GM21723 (cell line): ENCODE measurements around the gene MRPS23.

Experiments used
- ATAC-seq: cut with Tn5 transposase; IDR thresholded peaks from one replicate; pipeline ENCODE4 v1.9.1; 2021; ENCODE audit warnings: mild to moderate bottlenecking, moderate library complexity; ENCODE audit not compliant: unreplicated experiment

Gene MRPS23

DNA sequence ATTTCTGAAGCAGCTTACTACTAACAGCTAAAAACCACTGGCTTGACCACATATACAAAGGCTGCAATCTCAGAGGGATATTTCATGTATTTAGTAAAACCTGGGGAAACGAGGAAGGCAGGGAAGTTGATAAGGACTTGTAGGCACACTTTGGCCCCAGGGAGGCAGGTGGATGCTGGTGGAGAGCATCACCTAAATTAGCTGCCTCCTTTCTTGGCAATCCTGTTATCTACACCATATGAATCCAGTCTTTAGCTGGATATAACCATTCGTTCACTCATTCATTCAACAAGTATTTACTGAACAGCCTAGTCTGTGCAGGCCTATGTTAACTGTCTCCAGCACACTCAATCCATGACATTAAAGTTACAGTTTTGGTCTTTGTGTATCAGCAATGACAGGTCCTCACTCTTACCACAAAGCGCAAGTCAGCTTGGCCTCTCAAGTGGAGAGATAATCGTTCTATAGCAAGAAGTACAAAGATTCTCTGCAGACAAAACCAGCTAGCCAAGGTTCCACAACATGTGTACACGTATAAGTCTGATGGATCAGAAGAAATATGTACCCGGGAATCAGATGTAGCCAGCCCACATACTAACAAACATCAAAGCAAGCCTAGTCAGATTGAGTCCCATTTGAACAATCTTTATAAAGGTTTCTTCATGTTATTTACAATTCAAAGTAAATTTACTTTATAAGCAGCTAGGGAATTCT is 10.8 kb downstream of the MRPS23 start:
- ATAC-seq: no peak

DNA sequence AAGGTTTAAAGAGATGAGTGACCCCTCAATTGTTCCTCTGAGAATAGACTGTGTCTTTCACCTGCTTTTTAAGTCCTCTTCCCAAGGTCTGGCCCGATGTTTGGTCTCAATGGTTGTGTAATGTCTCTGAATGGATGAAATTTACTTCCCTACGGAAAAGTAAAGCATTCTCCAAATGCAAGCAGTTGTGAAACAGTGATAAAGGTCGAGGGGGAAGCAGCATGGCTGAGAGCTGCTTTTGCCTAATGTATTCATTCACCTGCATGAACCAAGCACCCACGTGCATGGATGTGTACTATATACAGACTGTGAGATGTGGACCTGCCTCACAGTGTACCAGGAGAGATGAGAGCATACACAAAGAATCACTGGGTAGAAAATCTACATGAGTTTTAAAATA is 11.4 kb downstream of the MRPS23 start:
- no peak for ATAC-seq

DNA sequence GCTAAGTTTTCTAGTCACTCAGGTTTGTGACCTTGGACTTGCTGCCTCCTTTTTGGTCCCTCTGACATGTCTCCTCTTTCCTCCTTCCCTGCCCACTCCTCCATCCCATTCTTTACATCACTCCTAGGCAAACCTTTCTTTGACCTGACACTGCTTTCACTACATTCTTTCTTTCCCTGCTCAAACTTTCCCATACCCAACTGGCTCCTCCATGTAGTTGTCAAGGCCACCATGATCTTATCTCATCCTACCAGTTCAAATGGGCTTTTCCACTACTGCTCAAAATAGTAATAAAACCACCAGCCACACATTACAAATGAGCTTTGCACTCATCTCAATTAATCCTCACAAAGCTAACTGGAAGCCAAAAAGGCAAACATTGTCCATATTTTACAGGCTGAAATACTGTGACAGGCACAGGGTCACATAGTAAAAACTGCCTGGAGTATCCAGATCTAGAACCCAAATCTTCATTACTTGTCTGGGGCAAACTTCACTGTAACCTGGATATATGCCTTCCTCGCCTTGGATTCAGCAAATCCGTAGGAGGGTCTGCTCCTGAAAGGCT is 14.4 kb downstream of the MRPS23 start:
- ATAC-seq: no peak

DNA sequence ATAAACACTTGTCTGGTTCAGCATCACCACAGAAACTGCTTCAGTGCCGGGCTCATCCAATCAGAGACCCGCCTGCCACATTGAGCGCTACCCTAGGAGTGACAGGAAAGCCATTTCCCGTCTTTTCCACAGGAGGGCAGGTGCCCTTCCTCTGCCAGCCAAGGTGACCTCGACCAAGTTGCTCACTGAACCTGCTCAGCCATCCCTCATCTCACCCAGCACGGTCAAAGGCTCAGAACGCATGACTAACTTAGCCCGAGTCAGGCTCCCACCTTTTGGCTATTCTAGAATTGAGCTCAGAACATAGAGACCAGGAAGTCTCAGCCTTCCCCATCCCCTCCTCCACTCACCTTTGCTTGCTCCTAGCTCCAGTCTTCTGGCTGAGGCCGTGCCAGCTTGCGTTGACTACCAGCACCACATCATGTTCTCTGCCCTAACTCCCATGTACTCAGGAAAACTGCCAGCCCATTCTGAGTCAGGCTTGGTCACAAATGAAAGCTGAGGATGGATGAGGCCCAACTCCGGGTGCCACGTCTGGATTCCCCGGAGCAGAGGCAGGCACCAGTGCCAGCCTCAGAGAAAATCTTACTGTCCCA is 15.6 kb downstream of the MRPS23 start:
- no peak for ATAC-seq

DNA sequence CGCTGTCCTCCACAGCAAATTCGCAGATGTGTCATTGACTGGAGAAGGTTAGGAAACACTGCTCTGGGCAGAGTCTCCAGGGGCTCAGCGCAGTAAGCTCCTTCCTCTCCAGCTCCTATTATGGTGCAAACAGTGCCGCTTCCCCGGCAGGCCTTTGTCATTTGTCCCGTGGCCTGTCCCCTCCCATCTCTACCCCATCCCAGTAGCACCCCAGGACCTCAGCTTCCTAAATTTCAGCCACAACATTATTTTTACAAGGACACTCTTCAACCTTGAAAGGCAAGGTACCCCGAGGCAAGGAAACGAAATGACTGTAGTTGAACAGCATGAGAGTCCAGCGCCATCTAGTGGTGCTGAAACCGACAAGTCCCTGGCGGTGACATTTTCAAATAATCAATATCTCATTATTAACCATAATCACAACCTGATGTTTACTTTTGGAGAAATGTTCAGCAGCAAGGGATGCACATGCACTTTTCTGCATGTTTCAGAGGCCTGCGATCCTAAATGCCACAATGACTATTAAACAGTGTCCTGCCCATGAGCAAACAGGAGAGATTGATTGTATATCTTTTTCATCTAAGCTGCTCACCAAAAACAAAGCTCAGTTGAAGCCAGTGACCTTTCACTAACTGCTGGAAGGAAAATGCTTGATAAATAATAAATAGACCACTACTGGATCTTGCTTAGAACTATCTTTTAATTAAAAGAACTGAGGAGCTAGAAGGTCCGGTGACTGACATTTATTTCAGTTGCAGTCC is 16.5 kb downstream of the MRPS23 start:
- peak; percentile 55 for ATAC-seq

DNA sequence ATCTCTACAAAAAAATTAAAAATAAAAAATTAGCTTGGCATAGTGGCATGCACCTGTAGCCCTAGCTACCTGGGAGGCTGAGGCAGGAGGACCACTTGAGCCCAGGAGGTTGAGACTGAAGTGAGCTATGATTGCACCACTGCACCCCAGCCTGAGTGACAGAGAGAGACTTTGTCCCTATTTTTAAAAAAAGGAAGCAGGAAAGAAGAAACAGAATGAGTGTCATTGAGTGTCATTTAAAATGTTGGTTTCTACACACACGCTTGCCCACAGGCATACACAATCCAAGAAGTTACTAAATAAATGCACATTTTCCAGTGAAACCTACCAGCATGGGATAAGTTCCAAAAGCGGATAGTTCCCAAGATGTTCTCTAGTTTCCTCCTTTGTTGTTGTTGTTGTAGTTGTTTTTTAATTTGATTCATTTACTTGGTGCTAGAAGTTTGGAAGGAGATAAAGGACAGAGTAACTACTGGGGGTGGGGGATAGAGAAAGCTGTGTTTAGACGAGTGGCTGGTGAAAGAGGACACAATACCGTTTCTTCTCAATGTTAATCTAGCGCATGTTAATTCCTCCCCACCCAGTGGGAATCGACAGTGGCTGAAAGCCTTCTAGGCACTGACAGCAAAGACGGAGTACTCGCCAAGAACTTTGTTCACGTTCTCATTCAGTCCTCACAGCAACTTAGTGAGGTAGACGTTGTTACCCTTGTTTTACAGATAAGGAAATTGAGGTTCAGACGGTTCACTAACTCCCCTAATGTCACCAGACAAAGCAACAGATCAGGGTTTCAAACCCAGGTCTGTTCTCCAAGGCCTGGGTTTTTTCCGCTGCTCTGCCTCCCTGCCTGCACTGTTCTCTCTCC is 17.3 kb downstream of the MRPS23 start:
- no peak for ATAC-seq

DNA sequence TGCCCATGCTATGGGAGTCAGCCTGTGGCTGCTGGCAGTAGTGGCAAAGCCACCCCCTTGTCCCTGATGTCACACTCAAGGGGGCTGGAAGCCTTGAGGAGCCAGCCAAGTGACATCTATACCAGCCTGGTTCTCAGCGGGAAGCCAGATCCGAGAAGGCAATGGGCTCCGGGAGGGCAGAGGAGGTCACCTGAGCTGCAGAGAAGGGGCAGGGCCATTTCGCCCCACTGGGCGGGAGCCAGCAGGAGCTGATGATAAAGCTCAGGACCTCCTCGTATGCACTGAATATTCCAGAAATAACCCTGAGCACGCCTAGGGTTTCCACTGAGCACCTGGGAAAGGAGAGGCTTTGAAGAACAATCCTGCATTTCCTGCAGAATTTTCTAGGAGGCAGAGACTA is 19.0 kb downstream of the MRPS23 start:
- no peak for ATAC-seq

DNA sequence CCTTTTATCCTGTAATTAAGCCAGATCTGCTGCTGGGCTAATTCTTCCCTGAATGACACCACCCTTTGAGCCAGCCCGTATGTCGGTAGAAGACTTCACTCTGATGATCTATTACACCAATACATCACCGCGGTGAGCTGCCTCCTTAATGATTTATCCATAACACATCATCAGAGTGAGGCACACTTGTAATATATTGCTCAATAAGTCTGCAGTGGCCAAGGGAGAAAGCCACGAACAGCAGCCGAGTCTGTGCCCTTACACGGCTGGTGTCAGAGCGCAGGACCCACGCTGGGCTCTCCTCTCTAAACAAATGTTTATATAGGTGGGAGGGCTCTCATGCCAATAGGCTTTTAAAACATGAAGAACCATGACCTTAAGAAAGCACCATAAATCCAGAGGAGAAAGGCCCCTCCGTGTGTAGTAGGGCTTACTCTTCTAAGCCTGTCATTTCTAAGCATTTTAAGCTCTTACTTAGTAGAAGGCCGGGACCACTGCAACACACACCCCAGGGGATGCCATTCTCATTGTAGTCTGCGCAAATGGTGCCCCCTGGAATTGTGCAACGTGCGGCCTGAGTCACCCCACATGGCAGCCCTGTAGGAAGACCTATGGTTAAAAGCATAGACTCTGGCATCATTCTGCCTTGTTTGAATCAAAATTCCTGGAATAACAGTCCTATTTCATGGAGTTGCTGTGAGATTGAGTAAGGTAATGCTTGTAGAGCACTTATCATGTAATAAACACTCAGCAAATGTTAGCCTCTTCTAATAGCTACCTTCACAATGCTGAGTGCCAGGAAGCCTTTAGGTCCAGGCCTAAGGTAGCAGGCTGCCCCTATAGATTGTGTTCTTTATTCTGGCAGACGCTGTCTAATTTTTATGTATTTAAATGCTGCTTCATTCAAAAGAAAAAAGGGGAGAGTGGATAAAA is 26.1 kb downstream of the MRPS23 start:
- ATAC-seq: no peak

DNA sequence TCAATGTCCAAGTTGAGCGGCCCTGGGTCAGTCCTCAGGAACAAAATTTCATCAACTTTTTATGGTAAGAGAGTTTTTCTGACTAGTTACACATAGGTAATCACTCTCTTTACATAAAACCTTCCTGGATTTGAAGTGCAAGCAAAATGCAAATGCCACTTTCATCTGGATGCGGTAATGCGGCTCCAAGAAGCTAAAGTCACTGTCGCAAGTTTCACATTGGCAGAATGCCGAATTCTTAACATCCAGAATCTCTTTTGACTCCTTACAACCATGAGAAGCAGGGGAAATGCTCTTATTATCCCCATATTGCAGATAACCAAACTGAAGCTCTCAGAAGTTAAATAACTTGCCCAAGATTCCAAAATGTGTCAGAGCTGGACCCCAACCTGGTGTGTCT is 30.0 kb downstream of the MRPS23 start:
- no peak for ATAC-seq

DNA sequence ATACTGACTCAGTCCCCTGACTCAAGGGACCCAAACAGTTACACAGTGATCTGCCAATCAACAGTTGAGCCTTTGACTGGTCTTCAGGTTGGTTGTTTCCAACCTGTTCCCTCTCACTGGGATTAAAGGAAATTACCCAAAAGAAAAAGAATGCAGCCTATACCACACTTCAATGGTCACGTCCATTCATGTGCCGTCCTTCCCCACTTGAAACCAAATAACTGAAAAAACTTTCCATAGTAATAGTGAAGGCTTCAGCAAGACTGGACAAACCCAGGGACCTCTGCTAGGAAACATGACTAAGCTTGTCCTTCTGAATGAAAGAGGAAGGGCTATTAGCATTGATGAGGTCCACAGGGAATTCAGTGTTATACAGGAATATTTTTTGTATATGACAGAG is 30.6 kb downstream of the MRPS23 start:
- no peak for ATAC-seq

DNA sequence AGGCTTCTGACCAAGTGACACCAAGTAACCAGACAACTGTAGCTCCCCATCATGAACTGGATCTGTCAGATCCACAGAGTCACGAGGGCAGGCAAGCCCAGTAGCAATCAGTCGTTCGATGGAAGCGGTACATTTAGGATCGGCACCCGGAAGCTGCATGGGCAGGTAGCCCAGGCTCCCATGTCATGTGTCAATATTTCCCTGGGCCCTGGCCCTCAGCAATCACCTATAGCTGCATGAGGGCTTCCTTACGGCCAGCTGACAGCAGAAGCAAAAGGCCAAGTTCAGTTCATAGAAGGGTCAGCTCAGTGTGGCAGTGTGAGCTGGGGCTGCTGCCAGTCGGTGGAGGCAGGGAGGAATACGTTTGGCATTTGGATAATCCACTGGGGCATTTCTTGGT is 31.8 kb downstream of the MRPS23 start:
- no peak for ATAC-seq

DNA sequence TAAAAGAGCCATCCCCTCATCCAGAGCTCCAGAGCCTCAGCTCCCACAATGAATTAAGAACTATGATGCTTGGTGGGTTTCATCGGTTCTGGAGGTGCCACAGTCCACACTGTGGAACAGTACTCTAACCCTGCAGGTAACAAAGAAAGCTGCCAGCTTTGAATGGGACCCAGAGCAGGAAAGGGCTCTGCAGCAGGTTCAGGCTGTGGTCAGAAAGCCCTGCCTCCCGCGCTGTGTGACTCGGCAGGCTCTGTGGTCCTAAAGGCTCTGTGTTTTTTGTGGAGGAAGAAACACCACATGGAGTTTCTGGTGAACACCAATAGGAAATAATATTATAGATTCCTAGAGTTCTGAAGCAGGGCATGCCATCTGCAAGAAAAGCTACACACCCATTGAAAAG is 32.5 kb downstream of the MRPS23 start:
- ATAC-seq: no peak

DNA sequence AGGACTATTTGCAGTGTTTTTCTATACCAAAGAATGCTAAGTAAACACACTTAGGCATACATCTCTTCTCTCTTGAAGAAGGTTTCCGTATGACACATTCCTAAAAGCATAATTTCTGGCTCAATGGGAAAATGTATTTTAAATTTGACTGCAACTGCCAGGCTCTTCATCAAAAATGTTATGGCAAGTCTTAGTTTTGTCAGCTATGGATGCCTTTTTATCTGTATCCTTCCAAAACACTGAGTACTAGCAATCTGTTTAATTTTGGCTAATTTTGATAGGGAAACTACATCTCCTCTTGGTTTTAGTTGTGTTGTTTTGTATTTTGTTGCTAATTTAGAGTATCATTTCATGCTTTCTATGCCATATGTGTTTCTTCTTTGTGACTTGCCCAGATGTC is 35.4 kb downstream of the MRPS23 start:
- no peak for ATAC-seq

DNA sequence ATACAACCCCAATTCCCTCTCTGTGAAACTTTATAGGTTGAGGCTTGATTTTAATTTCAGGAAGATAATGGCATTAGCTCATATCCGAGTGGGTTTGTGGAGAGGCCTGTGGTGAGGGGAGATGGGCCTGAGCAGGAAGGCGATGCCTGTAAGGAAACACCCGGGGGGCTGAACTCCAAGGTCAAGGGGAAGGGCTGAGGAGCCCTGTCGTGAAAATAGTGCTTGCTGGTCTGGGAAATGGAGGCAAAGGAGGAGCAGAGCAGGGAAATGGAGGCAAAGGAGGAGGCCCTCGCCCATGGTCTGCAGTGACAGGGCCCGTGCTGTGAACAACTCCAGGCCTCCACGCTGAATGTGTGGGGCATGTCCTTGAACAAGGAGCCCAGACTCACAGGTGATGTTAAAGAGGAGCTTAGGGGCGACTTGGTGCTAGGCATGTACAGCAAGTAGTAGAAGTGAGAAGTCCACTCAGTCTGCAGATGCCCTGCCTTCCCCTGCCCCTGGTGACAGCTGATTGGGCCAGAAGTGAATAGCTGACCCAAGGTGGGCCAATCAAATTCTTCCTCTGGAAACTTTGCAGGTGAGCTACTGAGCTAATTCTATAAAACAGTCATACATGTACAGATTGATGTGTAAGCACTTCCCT is 38.1 kb downstream of the MRPS23 start:
- no peak for ATAC-seq

DNA sequence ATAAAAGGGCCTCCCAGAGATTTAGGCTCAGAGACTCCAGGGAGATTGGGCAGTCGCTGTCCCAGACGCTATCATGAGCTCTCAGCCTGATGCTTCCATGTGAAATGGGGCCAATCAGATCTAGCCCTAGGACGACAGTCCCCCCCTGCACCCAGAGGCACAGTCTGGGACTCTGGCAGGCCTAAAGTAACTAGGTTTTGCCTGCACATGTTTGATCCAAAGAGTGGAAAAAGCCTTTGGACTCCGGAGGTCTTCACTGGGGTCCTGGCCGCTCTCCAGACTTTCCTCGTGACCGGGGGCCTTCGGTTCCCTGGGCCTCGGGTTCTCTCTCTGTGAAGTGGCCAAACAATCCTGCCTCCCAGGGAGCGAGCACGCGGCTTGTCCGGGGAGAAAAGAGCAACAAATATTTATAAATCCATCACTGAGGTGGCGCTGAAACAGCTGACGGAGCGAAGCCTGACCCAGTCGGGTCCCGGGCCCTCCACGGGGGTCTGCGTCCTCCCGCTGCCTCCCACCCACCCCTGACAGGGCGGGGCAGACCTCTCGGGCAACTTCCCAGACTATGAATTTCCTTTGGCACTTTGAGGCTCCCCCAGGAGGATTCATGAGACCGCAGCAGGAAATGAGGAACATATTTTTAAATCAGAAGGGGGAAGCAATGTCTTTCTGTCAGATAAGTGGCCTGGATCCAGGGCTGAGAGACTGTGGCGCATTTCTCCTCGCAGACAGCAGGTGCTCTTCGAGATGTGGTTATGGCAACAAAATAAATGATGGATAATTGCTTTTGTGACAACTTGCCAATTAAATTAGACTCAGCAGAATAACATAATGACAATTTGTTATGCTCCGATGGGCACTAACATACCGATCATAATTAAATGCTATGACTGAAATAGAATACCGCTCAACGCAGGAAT is 38.9 kb downstream of the MRPS23 start:
- ATAC-seq: no peak

DNA sequence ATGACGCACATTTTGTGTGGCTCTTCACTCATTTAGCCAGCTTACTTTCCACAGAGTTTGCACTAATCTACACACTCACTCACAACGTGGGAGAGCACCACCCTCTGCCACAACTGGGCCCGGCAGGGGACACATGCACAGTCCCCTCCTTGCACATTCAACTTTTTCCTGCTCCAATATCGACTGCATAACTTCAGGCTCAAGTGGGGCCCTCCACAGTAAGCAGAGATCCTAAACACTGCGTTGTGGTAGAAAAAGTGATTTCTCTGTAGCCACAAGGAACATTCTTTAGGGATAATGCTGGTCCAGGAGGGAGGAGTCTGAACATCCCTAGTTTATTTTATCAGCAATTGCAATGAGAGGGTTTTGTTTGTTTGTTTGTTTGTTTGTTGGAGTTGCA is 40.0 kb downstream of the MRPS23 start:
- no peak for ATAC-seq

DNA sequence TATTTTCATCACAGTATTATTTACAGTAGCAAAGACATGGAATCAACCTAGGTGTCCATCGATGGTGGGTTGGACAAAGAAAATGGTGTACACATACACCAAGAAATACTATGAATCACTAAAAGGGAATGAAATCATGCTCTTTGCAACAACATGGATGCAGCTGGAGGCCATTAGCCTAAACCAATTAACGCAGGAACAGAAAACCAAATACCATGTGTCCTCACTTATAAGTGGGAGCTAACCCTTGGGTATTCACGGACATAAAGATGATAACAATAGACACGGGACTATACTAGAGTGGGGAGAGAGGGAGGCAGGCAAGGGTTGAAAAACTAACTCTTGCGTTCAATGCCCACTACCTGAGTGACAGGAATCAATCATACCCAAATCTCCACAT is 41.0 kb downstream of the MRPS23 start:
- ATAC-seq: no peak

DNA sequence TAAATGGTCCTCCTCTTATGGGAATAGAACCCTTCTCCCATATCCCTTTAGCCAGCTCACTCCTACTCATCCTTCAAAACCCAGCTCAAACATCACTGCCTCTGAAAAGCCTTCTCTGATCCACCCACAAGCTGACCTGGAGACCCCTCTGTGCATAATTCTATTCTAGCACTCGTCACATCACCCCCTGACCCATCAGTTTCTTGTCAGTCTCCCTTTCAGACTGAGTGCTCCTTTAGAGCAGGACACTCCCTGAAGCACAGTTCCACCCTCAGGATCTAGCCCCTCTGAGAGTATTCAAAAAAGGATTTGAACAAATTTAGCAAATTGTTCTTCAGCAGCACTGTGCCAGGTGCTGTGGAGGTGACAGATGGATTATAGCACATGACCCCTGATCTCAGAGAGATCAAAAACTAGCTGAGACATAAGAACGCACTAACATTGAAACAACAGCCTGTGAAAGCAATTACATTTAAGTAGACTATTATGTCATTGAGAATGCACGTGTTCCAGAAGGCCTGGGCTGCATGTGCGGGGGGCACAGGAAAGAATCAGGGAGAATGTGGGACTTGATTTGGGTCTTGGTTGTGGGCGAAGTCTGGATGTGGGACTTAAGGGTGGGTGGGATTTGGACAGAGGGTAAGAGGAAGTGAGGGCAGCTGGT is 43.5 kb downstream of the MRPS23 start:
- ATAC-seq: no peak
